HG02759 (cell line): ENCODE measurements around the gene BEST1.

ENCODE experiments used
- ATAC-seq: cut with Tn5 transposase; IDR thresholded peaks from one replicate; pipeline ENCODE4 v1.9.1; 2021; ENCODE audit warnings: mild to moderate bottlenecking, moderate library complexity; ENCODE audit not compliant: unreplicated experiment

The BEST1 gene

GRCh38 chr11:61950035-61950547 is at the start of gene BEST1:
BEST1 (plus strand) TSS chr11:61950351; CDS start chr11:61951807, 1,456 bp downstream.
- no peak for ATAC-seq

GRCh38 chr11:61901397-61901796 is 48.8 kb upstream of the BEST1 start:
- ATAC-seq = no peak

DNA sequence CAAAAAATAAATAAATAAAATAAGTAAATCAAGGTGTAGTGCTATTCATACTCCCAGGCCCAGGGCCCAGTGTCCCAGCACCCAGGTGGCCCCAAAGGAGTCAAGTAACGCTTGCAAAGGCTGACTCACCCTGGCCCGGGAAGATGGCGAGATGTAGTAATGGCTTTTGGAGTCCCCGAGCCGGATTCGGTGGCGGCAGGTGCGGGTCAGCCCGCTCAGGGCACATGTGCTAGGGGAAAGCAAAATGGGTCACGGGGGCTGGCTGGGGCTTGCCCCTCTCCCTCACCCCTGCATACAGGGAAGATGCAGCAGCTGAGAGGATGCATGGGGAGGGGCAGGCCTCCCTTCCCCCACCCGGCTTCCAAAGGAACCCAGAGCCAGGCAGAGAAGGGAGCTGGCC is 47.8 kb upstream of the BEST1 start:
- ATAC-seq = no peak

DNA sequence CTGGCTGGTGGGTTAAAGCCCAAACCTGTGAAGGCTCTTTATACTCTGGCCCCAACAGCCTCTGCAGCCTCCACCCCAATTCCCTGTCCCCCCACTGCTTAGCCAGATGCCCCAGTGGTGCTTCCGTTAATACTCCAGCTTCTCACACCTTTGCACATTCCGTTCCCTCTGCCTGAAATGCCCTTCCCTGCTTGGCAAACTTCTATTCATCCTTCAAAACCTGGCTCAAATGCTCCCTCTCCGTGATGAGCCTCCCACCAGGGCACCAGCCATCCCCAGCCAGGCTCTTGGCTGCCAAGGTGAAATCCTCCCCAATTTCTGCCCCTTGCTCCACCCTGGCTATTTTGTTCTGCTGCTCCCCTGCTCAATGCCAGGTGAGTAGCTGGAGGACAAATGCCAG is 46.3 kb upstream of the BEST1 start:
- ATAC-seq = no peak

DNA sequence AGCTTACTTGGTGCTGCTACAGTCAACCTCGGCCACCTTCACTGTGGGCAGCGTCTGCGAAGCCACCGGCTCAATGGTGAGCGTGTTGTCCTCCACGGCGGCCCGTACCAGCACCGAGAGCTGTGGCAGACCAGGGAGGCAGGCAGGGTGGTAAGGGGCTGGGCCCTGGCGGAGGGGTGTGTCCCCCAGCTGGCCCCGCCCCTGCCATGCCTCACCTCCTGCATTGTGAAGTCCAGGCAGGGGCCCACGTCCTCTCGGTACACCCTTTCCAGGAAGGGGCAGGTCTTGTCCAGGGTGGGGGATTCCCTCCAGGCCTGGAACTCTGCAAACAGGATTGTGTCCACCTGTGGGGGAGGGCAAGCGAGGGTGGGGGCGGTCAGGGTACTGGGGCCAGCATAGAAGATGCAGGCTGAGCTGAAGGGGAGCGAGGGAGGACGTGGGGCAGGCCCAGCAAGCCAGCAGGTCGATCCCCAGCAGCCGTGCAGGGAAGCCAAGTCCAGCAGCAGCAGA is 45.6 kb upstream of the BEST1 start:
- no peak for ATAC-seq

DNA sequence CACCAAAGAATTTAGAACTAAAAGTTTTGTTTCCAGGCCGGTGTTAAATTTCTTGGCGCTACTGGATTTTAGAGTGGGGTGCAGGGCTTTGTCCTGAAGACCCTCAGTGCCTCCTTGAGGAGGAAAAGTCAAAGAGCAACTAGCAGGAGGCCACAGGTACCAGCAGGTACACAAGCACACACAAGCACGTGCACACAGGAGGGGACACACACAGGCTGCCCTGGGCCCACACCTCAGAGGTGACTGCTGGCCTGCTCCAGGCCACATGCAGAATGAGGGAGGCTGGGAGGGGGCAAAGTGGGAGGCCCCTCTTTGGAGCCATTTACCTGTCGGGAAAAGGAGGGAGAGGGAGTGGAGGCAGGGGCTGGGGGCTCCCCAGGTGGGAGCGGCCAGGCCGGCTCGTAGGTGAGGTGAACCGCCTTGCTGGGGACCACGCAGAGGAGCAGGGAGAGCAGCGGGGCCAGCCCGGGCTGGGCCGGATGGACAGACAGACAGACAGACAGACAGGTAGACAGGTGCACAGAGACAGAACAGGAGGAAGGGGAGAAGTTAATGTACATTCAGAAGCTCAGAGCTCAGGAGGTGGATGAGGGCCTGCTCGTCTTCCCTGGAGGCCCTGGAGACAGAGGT is 45.0 kb upstream of the BEST1 start:
- ATAC-seq = no peak

DNA sequence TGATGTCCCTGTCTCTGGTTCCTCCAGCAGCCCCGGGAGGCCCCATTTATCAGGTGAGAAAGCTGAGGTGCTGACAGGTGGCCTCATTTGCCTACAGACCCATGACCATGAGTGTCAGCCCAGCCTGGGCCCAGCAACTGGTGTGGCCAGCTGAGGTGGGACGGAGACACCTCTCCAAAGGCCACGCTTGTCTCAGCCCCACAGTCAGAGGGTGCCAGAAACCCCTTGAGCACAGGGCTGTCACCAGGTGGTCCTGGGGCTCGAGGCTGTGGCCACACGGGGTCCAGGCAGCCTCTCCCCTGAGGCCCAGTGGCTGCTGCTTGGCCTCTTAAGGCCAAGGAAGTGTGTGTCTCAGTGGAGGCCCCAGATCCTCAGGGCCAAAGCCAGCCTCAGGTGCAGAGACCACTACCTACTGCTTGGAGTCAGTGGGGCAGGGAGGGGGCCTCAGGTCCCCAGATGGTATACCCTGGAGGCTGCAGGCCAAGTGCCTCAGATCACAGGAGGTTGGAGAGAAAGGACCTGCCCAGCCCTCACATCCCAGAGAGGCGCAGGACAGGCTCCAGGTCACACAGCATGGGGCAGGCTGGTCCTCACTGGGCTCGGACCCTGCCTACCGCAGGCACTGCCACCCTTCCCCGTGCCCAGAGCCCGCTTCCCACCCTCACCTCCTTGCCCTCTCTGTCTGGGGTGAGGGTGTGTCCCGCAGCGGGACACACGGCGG is 44.2 kb upstream of the BEST1 start:
- ATAC-seq = no peak

DNA sequence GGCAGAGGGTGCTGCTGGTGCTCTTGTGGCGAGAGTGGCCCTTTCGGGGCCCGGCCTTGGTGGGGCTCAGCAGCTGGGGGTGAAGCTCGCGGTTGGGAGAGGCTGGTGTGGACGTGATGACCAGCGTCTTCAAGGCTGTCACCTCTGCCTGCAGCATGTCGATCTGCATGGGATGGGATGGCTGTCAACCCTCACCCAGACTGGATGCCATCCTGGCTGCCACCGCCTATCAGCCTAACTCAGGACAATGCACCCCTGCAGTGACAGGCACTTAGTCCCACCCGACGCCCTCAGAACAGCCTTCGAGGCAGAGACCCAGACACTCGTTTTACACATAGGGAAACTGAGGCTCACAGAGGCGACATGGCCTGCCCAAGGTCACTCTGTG is 43.6 kb upstream of the BEST1 start:
- ATAC-seq = no peak

- ATAC-seq = no peak
Measured at GRCh38 chr11:61907282-61907681, 42.9 kb upstream of the BEST1 start.

DNA sequence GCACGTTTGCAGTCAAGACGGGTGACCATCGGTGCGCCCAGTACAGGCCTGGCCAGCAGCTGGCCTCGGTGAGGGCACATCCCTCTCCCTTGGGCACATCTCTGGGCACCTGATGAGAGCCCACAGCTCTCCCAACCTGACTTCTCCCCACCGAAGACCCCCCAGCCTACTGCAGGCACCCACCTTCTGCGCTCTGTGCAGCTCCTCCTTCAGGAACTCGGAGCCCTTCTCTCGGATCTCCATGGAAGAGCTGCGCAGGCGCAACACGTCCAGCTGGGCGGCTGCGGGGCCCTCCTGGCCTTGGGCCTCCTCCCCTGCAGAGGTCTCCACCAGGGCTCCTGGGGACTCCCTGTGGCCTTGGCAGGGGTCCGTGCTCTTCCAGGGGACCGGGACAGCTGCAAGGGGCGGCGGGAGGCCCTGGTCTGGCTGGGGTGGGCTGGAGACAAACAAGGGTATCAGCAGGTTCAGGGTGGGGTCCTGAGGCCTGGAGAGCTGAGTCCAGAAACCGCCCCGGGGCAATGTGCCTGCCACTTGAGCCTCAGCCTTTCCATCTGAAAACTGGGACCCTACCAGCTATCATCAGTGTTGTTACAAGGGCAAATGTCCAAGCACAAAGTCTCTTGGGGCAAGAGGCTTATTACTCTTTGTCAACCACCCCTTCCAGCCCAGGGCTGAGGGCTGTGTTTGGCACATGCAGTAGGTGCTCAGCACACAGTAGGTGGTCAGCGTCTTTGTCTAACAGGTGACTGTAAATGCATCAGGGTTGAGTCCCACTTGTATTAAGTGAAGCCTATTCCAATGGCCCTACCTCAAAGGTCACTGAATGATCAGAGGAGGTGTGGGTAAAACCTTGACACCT is 42.1 kb upstream of the BEST1 start:
- ATAC-seq = no peak

GRCh38 chr11:61908730-61909316 is 41.3 kb upstream of the BEST1 start:
- no peak for ATAC-seq

DNA sequence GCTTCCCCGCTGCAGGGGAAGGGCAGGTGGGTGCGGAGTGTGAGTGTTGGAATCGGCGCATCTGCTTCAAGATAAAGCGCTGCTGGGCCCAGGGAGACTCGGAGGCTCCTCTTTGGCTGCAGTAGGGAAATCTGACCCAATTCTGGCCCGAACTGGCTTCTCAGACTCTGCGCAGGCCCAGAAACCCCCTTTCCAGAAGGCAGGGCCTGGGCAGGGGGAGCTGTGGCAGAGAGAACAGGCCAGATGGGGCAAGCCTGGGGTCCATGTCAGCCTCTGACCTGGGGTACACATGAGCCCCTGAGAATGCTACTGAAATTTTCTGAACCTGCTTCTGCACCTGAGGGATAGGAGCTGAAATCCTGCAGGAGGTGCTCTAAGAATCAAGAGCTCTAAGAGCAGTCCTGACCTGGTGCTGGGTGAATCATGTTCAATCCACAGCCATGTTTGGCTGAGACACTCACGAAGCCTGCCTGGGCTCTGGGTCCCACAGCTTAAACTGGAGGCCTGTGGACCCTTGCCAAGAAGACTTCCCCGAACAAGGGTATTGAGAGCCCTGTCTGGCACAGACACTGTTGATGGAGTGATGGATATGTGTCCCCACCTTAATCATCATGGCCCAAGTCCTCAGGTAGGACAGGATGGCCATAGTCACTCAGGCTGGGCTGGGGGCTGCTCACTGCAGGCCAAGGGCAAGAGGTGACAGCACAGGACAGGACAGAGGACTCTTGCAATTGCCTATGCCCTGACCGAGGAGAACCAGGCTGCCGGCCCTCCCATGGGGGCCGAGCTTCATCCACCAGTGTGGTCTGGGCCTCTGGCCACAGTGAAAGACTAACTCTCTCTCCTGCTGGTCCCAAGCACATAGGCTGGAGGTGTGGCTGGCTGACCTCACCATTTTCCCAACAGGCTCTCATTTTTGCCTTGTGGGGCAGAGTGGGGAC is 39.7 kb upstream of the BEST1 start:
- ATAC-seq = no peak

- ATAC-seq = no peak
Measured at GRCh38 chr11:61911128-61911700, 38.9 kb upstream of the BEST1 start.

- no peak for ATAC-seq
Measured at GRCh38 chr11:61911701-61912529, 38.2 kb upstream of the BEST1 start.

- no peak for ATAC-seq
Measured at GRCh38 chr11:61912530-61912898, 37.6 kb upstream of the BEST1 start.

DNA sequence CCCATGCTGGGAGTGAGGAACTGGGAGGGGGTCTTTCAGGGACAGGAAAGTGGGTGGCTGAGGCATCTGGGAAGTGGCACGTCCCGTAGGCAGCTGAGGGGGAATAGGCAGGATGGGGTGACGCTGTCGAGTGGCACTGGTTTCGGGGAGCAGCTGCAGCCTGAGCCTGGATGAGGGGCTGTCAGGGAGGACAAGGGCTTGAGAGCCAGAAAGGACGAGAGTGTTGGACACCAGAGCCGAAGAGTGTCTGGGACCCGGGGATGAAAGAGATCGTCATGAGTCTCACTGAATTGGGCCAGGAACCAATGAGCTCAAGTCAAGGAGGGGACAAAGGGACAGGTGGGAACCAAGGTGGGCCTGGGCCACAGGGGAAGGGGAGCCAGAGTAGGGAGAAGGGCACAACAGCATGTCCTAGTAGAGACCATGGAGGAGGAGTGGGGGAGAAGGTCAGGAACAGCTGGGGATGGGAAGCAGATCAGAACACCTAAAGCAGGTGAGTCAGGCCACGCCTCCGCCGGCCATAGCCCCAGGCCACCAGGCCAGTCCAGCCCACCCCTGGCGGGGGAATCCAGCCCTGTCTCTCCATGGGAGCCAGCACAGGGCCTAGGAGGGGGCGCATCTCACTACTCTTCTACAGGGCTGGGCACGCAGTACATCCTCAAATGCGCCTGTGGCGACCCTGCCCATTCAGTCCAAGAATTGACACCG is 37.0 kb upstream of the BEST1 start:
- ATAC-seq = no peak

DNA sequence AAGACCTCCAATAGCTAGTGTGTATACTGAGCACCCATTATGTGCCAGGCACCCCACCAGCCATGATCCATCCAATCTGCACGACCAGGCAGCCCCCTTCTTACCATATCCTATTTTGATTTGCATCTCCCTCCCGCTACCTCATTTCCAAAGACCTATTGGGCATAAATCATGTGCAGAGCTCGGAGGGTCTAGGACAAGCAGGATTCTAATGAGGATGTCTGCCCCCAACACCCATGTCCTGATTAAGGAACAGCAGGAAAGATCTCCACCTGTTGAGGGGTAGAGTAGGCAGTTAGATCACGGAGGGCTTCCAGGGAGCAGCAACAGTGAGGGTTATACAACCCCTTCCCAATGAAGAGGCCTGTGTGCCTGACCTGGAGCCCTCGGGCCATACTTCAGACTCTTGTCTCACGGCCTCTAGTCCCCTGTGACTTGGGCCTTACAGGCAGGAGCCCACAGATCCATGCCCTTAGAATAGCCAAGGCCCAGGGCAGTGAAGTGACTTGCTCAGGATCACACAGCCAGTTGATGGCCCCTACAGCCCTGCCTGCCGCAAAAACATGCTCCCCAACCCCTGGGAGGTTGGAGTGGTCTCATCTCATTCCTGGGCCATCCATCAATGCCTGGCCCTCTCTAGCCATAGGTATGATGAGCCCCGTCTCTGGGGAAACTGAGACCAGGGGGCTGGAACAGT is 36.3 kb upstream of the BEST1 start:
- no peak for ATAC-seq
